MCF 10A (cell line): Measurements from ENCODE around the gene BNC1. TPM values are rescaled to one million over a fixed set of nuclear protein-coding genes. Genes with fewer than 3 reads are reported as not detected.

Source experiments
- BruUV-seq: library from RNA; stranded (reverse); fragments of 400-500 nt; replicated peaks from 2 replicates; lab custom pipeline; 2021; lab: Mats Ljungman, UMichigan
- CTCF ChIA-PET: fragments of 300-600 bp; sonication (Branson Sonifier 250); formaldehyde crosslinking; extraction: SDS; loops from one replicate; lab custom pipeline; 2021; ENCODE audit warnings: antibody characterized with exemption, inconsistent platforms; lab: Yijun Ruan, JAX
- POLR2A ChIA-PET: fragments of 300-600, 350-650 bp; sonication (Branson Sonifier 250); formaldehyde crosslinking; extraction: SDS; loops from one replicate; lab custom pipeline; 2020; ENCODE audit warnings: antibody characterized with exemption, inconsistent platforms; lab: Yijun Ruan, JAX
- DNase-seq: peaks from one replicate; pipeline ENCODE4 v3.0.0-alpha.2; 2018; ENCODE audit not compliant: unreplicated experiment
- H3K27ac Mint-ChIP-seq: one replicate; pipeline ENCODE4 v1.8.0; 2022; ENCODE audit warnings: mild to moderate bottlenecking, low read depth, mixed read lengths; ENCODE audit not compliant: unreplicated experiment
- H3K27me3 Mint-ChIP-seq: one replicate; pipeline ENCODE4 v1.8.0; 2022; ENCODE audit warnings: mixed read lengths; ENCODE audit not compliant: insufficient read depth, unreplicated experiment
- H3K36me3 Mint-ChIP-seq: one replicate; pipeline ENCODE4 v1.8.0; 2022; ENCODE audit warnings: mild to moderate bottlenecking, moderate library complexity, mixed read lengths; ENCODE audit not compliant: insufficient read depth, unreplicated experiment
- H3K4me1 Mint-ChIP-seq: one replicate; pipeline ENCODE4 v1.8.0; 2022; ENCODE audit warnings: mixed read lengths; ENCODE audit not compliant: insufficient read depth, unreplicated experiment
- H3K4me3 Mint-ChIP-seq: one replicate; pipeline ENCODE4 v1.8.0; 2022; ENCODE audit warnings: mild to moderate bottlenecking, moderate library complexity, mixed read lengths; ENCODE audit not compliant: unreplicated experiment
- H3K9me3 Mint-ChIP-seq: one replicate; pipeline ENCODE4 v1.8.0; 2022; ENCODE audit warnings: mixed read lengths; ENCODE audit not compliant: unreplicated experiment
- CTCF ChIP-seq: fragments of 200-600 bp; IDR thresholded peaks from one replicate; pipeline ENCODE4 v1.8.0; 2022; ENCODE audit warnings: antibody characterized with exemption, mild to moderate bottlenecking; ENCODE audit not compliant: unreplicated experiment
- intact Hi-C: fragments of 100-400 bp; cut with micrococcal nuclease; formaldehyde crosslinking; loops from 2 replicates; pipeline ENCODE4 v1.14.1; 2022
- total RNA-seq: library from RNA; stranded (reverse); gene quantifications from 2 replicates; pipeline ENCODE4 v1.2.3, GENCODE V29; 2022

BNC1 gene
- total RNA-seq, 1 experiment from 2014 or later: 93.5 TPM

GRCh38 chr15:83206526-83207008 lies 77.9 kb downstream of the BNC1 start:
- H3K27me3 Mint-ChIP-seq: no peaks in the 10 kb centered on the region
- peaks cover 44% of the 10 kb centered on the region for H3K4me1 Mint-ChIP-seq
- ChIA-PET CTCF (interaction anchor here (0.9 to 1.4 kb wide), 2 partner anchors 104 to 195 kb away, joined by 4 read pairs; partner anchors contain the start of gene C15orf40), POLR2A (interaction anchor here (0.5 to 5.0 kb wide), 16 partner anchors 10 to 669 kb away, joined by 3 to 54 read pairs (median 4); partner anchors contain the start of genes BTBD1 and RAMAC)
- no TSS peak for BruUV-seq
- H3K27ac Mint-ChIP-seq: peak overlapping the region; percentile 91
- no peaks in the 10 kb centered on the region for H3K9me3 Mint-ChIP-seq
- intact Hi-C loops: loop anchor here (1.0 kb wide), 1 partner anchor 139 kb away; the partner anchor contains the start of gene BTBD1
- no peak for TF ChIP-seq CTCF
- H3K4me3 Mint-ChIP-seq: no peak overlapping the region
- H3K36me3 Mint-ChIP-seq: no peaks in the 10 kb centered on the region
- peak; percentile 33 for DNase-seq

Other genes with a start within 250 kb of the BNC1 start
- gene BTBD1, start 217.4 kb downstream of the BNC1 start, total RNA-seq: 42.7 and 57.0 TPM in 2 replicates
- gene TM6SF1, start 177.0 kb downstream of the BNC1 start, total RNA-seq: 0.39 TPM in 1 of 2 replicates, not detected in the other
- 80.4 and 104 TPM in 2 replicates for gene HDGFL3, start 76.8 kb downstream of the BNC1 start, total RNA-seq
- 0.19 TPM in 1 of 2 replicates, not detected in the other for gene SH3GL3, start 162.7 kb upstream of the BNC1 start, total RNA-seq